Neural cell (in vitro differentiated cells): Measurements from ENCODE around the gene SCARB1. TPM values are rescaled to one million over a fixed set of nuclear protein-coding genes. Genes with fewer than 3 reads are reported as not detected.

ENCODE experiments used
- H2AFZ ChIP-seq: fragments of 200-600, 300-800 bp; sonication (generic), shearing (Covaris generic); 2 replicates; pipeline ENCODE4 v1.6.0; 2014; ENCODE audit warnings: low read depth, mild to moderate bottlenecking, antibody characterized with exemption, low read length, moderate library complexity
- H3F3A ChIP-seq: fragments of 200-600 bp; shearing (Covaris generic); 2 replicates; pipeline ENCODE4 v1.6.1; 2016; ENCODE audit warnings: mild to moderate bottlenecking, moderate library complexity, mixed read lengths, antibody characterized with exemption, low read length; ENCODE audit not compliant: insufficient read depth, poor library complexity, severe bottlenecking
- H3K27ac ChIP-seq: fragments of 200-600, 300-800 bp; sonication (generic), shearing (Covaris generic); 2 replicates; pipeline ENCODE4 v1.5.1; 2014; ENCODE audit warnings: mild to moderate bottlenecking, low read length, moderate library complexity
- H3K27me3 ChIP-seq: fragments of 300-800, 200-600 bp; sonication (generic), shearing (Covaris generic); 2 replicates; pipeline ENCODE4 v1.6.0; 2014; ENCODE audit warnings: mild to moderate bottlenecking, low read depth, low read length, moderate library complexity; ENCODE audit not compliant: insufficient read depth
- H3K36me3 ChIP-seq: fragments of 300-800, 200-600 bp; sonication (generic), shearing (Covaris generic); 2 replicates; pipeline ENCODE4 v1.5.1; 2014; ENCODE audit warnings: mild to moderate bottlenecking, antibody characterized with exemption, low read length, moderate library complexity; ENCODE audit not compliant: insufficient read depth
- H3K4me2 ChIP-seq: fragments of 300-800, 200-600 bp; sonication (generic), shearing (Covaris generic); 2 replicates; pipeline ENCODE4 v1.6.0; 2014; ENCODE audit warnings: mild to moderate bottlenecking, low read length
- H3K4me3 ChIP-seq: fragments of 300-800, 200-600 bp; sonication (generic), shearing (Covaris generic); 2 replicates; pipeline ENCODE4 v1.5.1; 2014; ENCODE audit warnings: mild to moderate bottlenecking, low read length, moderate library complexity
- H3K79me2 ChIP-seq: fragments of 200-600 bp; shearing (Covaris generic); replicated peaks from 2 replicates; pipeline ENCODE4 v1.6.0; 2014; ENCODE audit warnings: mild to moderate bottlenecking, low read length, moderate library complexity; ENCODE audit not compliant: insufficient read depth
- H3K9ac ChIP-seq: fragments of 300-800, 200-600 bp; sonication (generic), shearing (Covaris generic); 2 replicates; pipeline ENCODE4 v1.6.1; 2016; ENCODE audit warnings: mild to moderate bottlenecking, low read length, mixed read lengths
- H3K9me2 ChIP-seq: fragments of 200-600 bp; shearing (Covaris generic); 2 replicates; pipeline ENCODE4 v1.6.1; 2016; ENCODE audit warnings: mild to moderate bottlenecking, low read length, mixed read lengths; ENCODE audit not compliant: insufficient read depth
- H3K9me3 ChIP-seq: fragments of 200-600, 300-800 bp; sonication (generic), shearing (Covaris generic); 2 replicates; pipeline ENCODE4 v1.6.1; 2016; ENCODE audit warnings: mild to moderate bottlenecking, mixed run types, low read length, moderate library complexity, mixed read lengths
- H4K20me1 ChIP-seq: fragments of 200-600 bp; shearing (Covaris generic); 2 replicates; pipeline ENCODE4 v1.6.1; 2016; ENCODE audit warnings: mild to moderate bottlenecking, mixed run types; ENCODE audit not compliant: insufficient read depth
- CTCF ChIP-seq: fragments of 450-650 bp; IDR thresholded peaks from 2 replicates; pipeline ENCODE4 v1.5.1; 2014; ENCODE audit warnings: antibody characterized with exemption, mild to moderate bottlenecking, moderate library complexity; ENCODE audit not compliant: poor library complexity, severe bottlenecking
- EP300 ChIP-seq: fragments of 450-650 bp; conservative IDR thresholded peaks from 2 replicates; pipeline ENCODE4 v1.6.1; 2014; ENCODE audit warnings: antibody characterized with exemption, mild to moderate bottlenecking, moderate library complexity; ENCODE audit not compliant: poor library complexity, severe bottlenecking
- EZH2 ChIP-seq: fragments of 200-600, 300-800 bp; shearing (Covaris generic), sonication (generic); IDR thresholded peaks from 2 replicates; pipeline ENCODE4 v1.6.1; 2014; ENCODE audit warnings: antibody characterized with exemption, low read length, borderline replicate concordance, mild to moderate bottlenecking; ENCODE audit not compliant: insufficient read depth, poor library complexity, severe bottlenecking
- MXI1 ChIP-seq: fragments of 450-650 bp; conservative IDR thresholded peaks from 2 replicates; pipeline ENCODE4 v1.6.1; 2014; ENCODE audit warnings: antibody characterized with exemption, mild to moderate bottlenecking; ENCODE audit not compliant: poor library complexity, severe bottlenecking
- POLR2AphosphoS5 ChIP-seq: IDR thresholded peaks from 2 replicates; pipeline ENCODE4 v1.6.1; 2012
- RAD21 ChIP-seq: fragments of 450-650 bp; conservative IDR thresholded peaks from 2 replicates; pipeline ENCODE4 v1.6.1; 2014; ENCODE audit warnings: antibody characterized with exemption, mild to moderate bottlenecking, moderate library complexity
- REST ChIP-seq: IDR thresholded peaks from 2 replicates; pipeline ENCODE4 v1.6.1; 2012; ENCODE audit warnings: borderline replicate concordance
- SMC3 ChIP-seq: fragments of 450-650 bp; conservative IDR thresholded peaks from 2 replicates; pipeline ENCODE4 v1.6.1; 2014; ENCODE audit warnings: antibody characterized with exemption, mild to moderate bottlenecking, moderate library complexity; ENCODE audit not compliant: poor library complexity
- TAF1 ChIP-seq: IDR thresholded peaks from 2 replicates; pipeline ENCODE4 v1.6.1; 2012; ENCODE audit warnings: low read depth
- polyA plus RNA-seq: library from polyadenylated mRNA; depleted of rRNA; stranded (reverse); fragments of >200 nt; gene quantifications from 2 replicates; pipeline ENCODE4 v1.2.3, GENCODE V29; 2014

The SCARB1 gene
- polyA plus RNA-seq, 1 donor from 2014 or later, result 5.8 TPM

- no peaks in the 10 kb centered on the region for H3K79me2 ChIP-seq
- H3K36me3 ChIP-seq, result no peaks in the 10 kb centered on the region
- H3K9me2 ChIP-seq, result no peaks in the 10 kb centered on the region
- no peaks in the 10 kb centered on the region for H3K9me3 ChIP-seq
- H3K27me3 ChIP-seq, result no peaks in the 10 kb centered on the region
- H2AFZ ChIP-seq, result no peak overlapping the region
- TF ChIP-seq TAF1 (no peak), CTCF (no peak), EP300 (no peak), POLR2AphosphoS5 (no peak), SMC3 (no peak), EZH2 (no peak), REST (no peak)
- no peaks in the 10 kb centered on the region for H4K20me1 ChIP-seq
- no peak overlapping the region for H3K9ac ChIP-seq
- no peak overlapping the region for H3K4me3 ChIP-seq
- H3K4me2 ChIP-seq, result no peak overlapping the region
- H3F3A ChIP-seq, result no peaks in the 10 kb centered on the region
- no peak overlapping the region for H3K27ac ChIP-seq
Observed at GRCh38 chr12:124732275-124733075, 131.2 kb downstream of the SCARB1 start.

- no peaks in the 10 kb centered on the region for H3K9me2 ChIP-seq
- H4K20me1 ChIP-seq, result no peaks in the 10 kb centered on the region
- no peak overlapping the region for H2AFZ ChIP-seq
- H3K9me3 ChIP-seq, result no peaks in the 10 kb centered on the region
- TF ChIP-seq MXI1, result no peak
- no peak for TF ChIP-seq EZH2
- TF ChIP-seq CTCF, result no peak
- TF ChIP-seq RAD21, result no peak
- TF ChIP-seq REST, result no peak
- no peak for TF ChIP-seq POLR2AphosphoS5
- TF ChIP-seq TAF1, result no peak
- no peak for TF ChIP-seq SMC3
- TF ChIP-seq EP300, result no peak
- no peak overlapping the region for H3K4me3 ChIP-seq
- H3K27me3 ChIP-seq, result no peaks in the 10 kb centered on the region
- no peak overlapping the region for H3K4me2 ChIP-seq
- H3K36me3 ChIP-seq, result no peaks in the 10 kb centered on the region
- no peak overlapping the region for H3K9ac ChIP-seq
- H3K79me2 ChIP-seq, result no peaks in the 10 kb centered on the region
- no peak overlapping the region for H3K27ac ChIP-seq
- H3F3A ChIP-seq, result no peaks in the 10 kb centered on the region
Observed at GRCh38 chr12:124731869-124732268, 131.8 kb downstream of the SCARB1 start.
